Keratinocyte (primary cell): ENCODE measurements around the gene NIBAN1. TPM values are rescaled to one million over a fixed set of nuclear protein-coding genes. Genes with fewer than 3 reads are reported as not detected.

Source experiments
- DNase-seq: peaks from one replicate; pipeline ENCODE4 v3.0.0-alpha.2; 2011; ENCODE audit warnings: low read depth, missing footprints, low spot score
- FAIRE-seq: peaks from 2 replicates; lab custom pipeline; 2011; peaks lifted over from hg19 to GRCh38; lab: Jason Lieb, UNC
- H2AFZ ChIP-seq: 2 replicates; pipeline ENCODE4 v1.6.0; 2012; ENCODE audit warnings: low read length, control low read depth, inconsistent platforms; ENCODE audit not compliant: control insufficient read depth
- H3K27ac ChIP-seq: 2 replicates; pipeline ENCODE4 v1.5.1; 2011; ENCODE audit warnings: low read length; ENCODE audit not compliant: control insufficient read depth, insufficient read depth
- H3K27me3 ChIP-seq: 3 replicates; pipeline ENCODE4 v1.6.0; 2011; ENCODE audit warnings: low read length; ENCODE audit not compliant: control insufficient read depth, insufficient read depth; ENCODE audit errors: extremely low read depth
- H3K36me3 ChIP-seq, 2 experiments: 2 replicates in 1 of 2; 3 replicates in 1 of 2; pipeline ENCODE4 v1.5.1; 2011; ENCODE audit warnings: low read length in 2 of 2, mild to moderate bottlenecking in 1 of 2; ENCODE audit not compliant: control insufficient read depth in 2 of 2, insufficient read depth in 2 of 2; ENCODE audit errors: extremely low read depth in 1 of 2
- H3K4me1 ChIP-seq: 3 replicates; pipeline ENCODE4 v1.5.1; 2011; ENCODE audit warnings: low read length; ENCODE audit not compliant: control insufficient read depth, insufficient read depth; ENCODE audit errors: extremely low read depth
- H3K4me2 ChIP-seq: 3 replicates; pipeline ENCODE4 v1.6.0; 2011; ENCODE audit warnings: low read depth, low read length; ENCODE audit not compliant: control insufficient read depth, insufficient read depth; ENCODE audit errors: extremely low read depth
- H3K4me3 ChIP-seq, 3 experiments: fragments of 200-600 bp in 1 of 3; sonication (generic) in 1 of 3; 2 replicates in 2 of 3; 3 replicates in 1 of 3; pipeline ENCODE4 v1.5.1; 2011 to 2016; ENCODE audit warnings: low read length in 3 of 3, mild to moderate bottlenecking in 3 of 3, control low read depth in 2 of 3, inconsistent platforms in 1 of 3, low read depth in 1 of 3, mixed read lengths in 1 of 3, mixed run types in 1 of 3, moderate library complexity in 1 of 3; ENCODE audit not compliant: control insufficient read depth in 2 of 3, insufficient read depth in 2 of 3; ENCODE audit errors: extremely low read depth in 1 of 3
- H3K79me2 ChIP-seq: 2 replicates; pipeline ENCODE4 v1.6.0; 2012; ENCODE audit warnings: low read length; ENCODE audit not compliant: control insufficient read depth, insufficient read depth
- H3K9ac ChIP-seq: 3 replicates; pipeline ENCODE4 v1.6.0; 2011; ENCODE audit warnings: low read length; ENCODE audit not compliant: control insufficient read depth, insufficient read depth; ENCODE audit errors: extremely low read depth
- H3K9me1 ChIP-seq: 3 replicates; pipeline ENCODE4 v1.6.0; 2011; ENCODE audit warnings: low read length; ENCODE audit not compliant: control insufficient read depth, insufficient read depth; ENCODE audit errors: extremely low read depth
- H3K9me3 ChIP-seq: 2 replicates; pipeline ENCODE4 v1.5.1; 2012; ENCODE audit warnings: low read depth, low read length; ENCODE audit not compliant: control insufficient read depth
- H4K20me1 ChIP-seq: 3 replicates; pipeline ENCODE4 v1.6.0; 2011; ENCODE audit warnings: low read length; ENCODE audit not compliant: control insufficient read depth, insufficient read depth; ENCODE audit errors: extremely low read depth
- CTCF ChIP-seq, 3 experiments: IDR thresholded peaks in 1 of 3; conservative IDR thresholded peaks in 1 of 3; optimal IDR thresholded peaks in 1 of 3; 2 replicates in 2 of 3; 3 replicates in 1 of 3; pipeline versions ENCODE3 to v1.5.1; 2011; ENCODE audit warnings: low read length in 3 of 3, mild to moderate bottlenecking in 3 of 3, moderate library complexity in 2 of 3, control low read depth in 1 of 3, inconsistent platforms in 1 of 3; ENCODE audit not compliant: insufficient read depth in 2 of 3; ENCODE audit errors: extremely low read depth in 1 of 3
- EZH2 ChIP-seq: IDR thresholded peaks from one replicate; pipeline ENCODE4 v1.6.1; 2012; ENCODE audit warnings: inconsistent platforms, mild to moderate bottlenecking, low read length, moderate library complexity
- dilution Hi-C: fragments of 300-500 bp; cut with MboI; formaldehyde crosslinking; loops from one replicate; pipeline ENCODE4 v1.7.0; 2020; ENCODE audit warnings: low sequenced_read_pairs; ENCODE audit not compliant: extremely low pct_ligation_motif_present
- polyA plus RNA-seq, 5 experiments: library from polyadenylated mRNA; depleted of rRNA in 3 of 5; stranded (reverse) in 3 of 5; stranded (forward) in 1 of 5; unstranded in 1 of 5; fragments of >200 nt; gene quantifications; 1 replicate in 1 of 5; 2 replicates in 3 of 5; 3 replicates in 1 of 5; pipeline versions ENCODE4 v1.2.1 to v1.2.3, GENCODE V29; 2011 to 2012; ENCODE audit warnings: missing spikeins in 2 of 5, low read depth in 1 of 5, low replicate concordance in 1 of 5

Gene NIBAN1
- polyA plus RNA-seq, 1 donor (not counting 4 experiments of a cell fraction or from before 2014, with no cell fraction given), result 10.6 TPM

- H3K9me1 ChIP-seq, result no peaks in the 10 kb centered on the region
- no peak overlapping the region for H3K4me3 ChIP-seq
- no peak overlapping the region for H3K27ac ChIP-seq
- H3K4me2 ChIP-seq, result no peak overlapping the region
- no peaks in the 10 kb centered on the region for H3K79me2 ChIP-seq
- H3K27me3 ChIP-seq, result no peaks in the 10 kb centered on the region
- H3K4me1 ChIP-seq, result peaks cover 11% of the 10 kb centered on the region
- TF ChIP-seq CTCF (optimal IDR thresholded peaks at IDR 0.05 in 1 of 3, IDR thresholded peaks at IDR 0.05 in 1 of 3, conservative IDR thresholded peaks at IDR 0.05 in 1 of 3; ENCODE audit: extremely low read depth in 1 of 3, insufficient read depth in 2 of 3, low read length in 3 of 3) (no peak), EZH2 (no peak)
- H3K9ac ChIP-seq, result no peak overlapping the region
- no peaks in the 10 kb centered on the region for H3K36me3 ChIP-seq
- dilution Hi-C loops, result no loop called here
- H4K20me1 ChIP-seq, result no peaks in the 10 kb centered on the region
- no peak overlapping the region for H2AFZ ChIP-seq
- H3K9me3 ChIP-seq, result no peaks in the 10 kb centered on the region
- DNase-seq (no peak), FAIRE-seq (no peak)
Measured at GRCh38 chr1:185015631-185016030, 41.3 kb upstream of the NIBAN1 start.

GRCh38 chr1:185014941-185015340, 40.6 kb upstream of the NIBAN1 start:
- FAIRE-seq (no peak), DNase-seq (no peak)
- H3K9ac ChIP-seq, result no peak overlapping the region
- no peak for TF ChIP-seq CTCF (optimal IDR thresholded peaks at IDR 0.05 in 1 of 3, IDR thresholded peaks at IDR 0.05 in 1 of 3, conservative IDR thresholded peaks at IDR 0.05 in 1 of 3; ENCODE audit: extremely low read depth in 1 of 3, insufficient read depth in 2 of 3, low read length in 3 of 3)
- TF ChIP-seq EZH2, result no peak
- no peak overlapping the region for H3K27ac ChIP-seq
- H2AFZ ChIP-seq, result no peak overlapping the region
- H3K27me3 ChIP-seq, result no peaks in the 10 kb centered on the region
- no peaks in the 10 kb centered on the region for H4K20me1 ChIP-seq
- no peak overlapping the region for H3K4me3 ChIP-seq
- dilution Hi-C loops, result no loop called here
- no peaks in the 10 kb centered on the region for H3K9me1 ChIP-seq
- H3K79me2 ChIP-seq, result no peaks in the 10 kb centered on the region
- no peaks in the 10 kb centered on the region for H3K9me3 ChIP-seq
- no peak overlapping the region for H3K4me2 ChIP-seq
- H3K36me3 ChIP-seq, result no peaks in the 10 kb centered on the region
- peaks cover 11% of the 10 kb centered on the region for H3K4me1 ChIP-seq
